ENCODE data around the gene GLB1L2. TPM values are rescaled to one million over a fixed set of nuclear protein-coding genes. Genes with fewer than 3 reads are reported as not detected.

Gene GLB1L2
- total and polyA plus RNA-seq, 2 of the 4 experiments (the other 2 are of a cell fraction): under 0.01 to 0.26 TPM

DNA sequence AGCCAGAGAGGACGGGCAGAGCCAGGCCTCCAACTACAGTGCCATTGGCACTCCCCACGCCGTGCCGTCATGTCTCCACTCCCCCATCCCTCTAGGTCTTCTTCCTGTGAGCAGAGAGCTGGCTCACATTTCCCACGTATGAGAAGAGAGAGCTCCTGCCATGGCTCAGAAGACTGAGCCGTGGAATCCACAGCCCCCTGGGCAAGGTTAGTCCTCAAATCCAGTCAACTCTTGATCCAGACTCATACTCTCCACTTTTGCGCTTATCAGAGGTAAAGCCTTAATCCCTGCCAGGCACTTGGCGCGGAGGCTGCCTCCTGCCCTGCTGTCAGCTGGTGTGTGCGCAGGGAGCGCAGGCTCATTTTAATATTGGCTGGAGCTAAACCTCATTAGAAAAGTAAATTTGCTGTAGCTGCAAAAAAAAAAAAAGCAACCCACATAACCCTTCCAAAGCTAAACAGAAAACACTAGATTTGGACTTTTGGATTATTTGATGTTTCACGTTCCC lies 75.6 kb downstream of the GLB1L2 start:
- ATAC-seq (ENCODE audit: low read depth) (no peak), DNase-seq (no peak)
- Histone ChIP-seq H4K91ac (ENCODE audit: insufficient read depth, low read depth, low read length) (no peak overlapping the region), H2BK20ac (ENCODE audit: low read depth, low read length) (no peak overlapping the region), H3K36me3 (ENCODE audit: control insufficient read depth, insufficient read depth, low read length) (no peaks in the 10 kb centered on the region), H4K5ac (ENCODE audit: low read depth, low read length) (no peak overlapping the region), H3K23ac (ENCODE audit: low read depth, low read length) (no peak overlapping the region), H3K4me1 (ENCODE audit: control insufficient read depth, insufficient read depth, low read length) (no peaks in the 10 kb centered on the region), H2BK5ac (ENCODE audit: low read depth, low read length, poor library complexity, severe bottlenecking) (no peak overlapping the region), H3K18ac (ENCODE audit: low read depth, low read length) (no peak overlapping the region), H3K4ac (ENCODE audit: low read depth, low read length) (no peak overlapping the region), H2BK120ac (ENCODE audit: low read depth, low read length) (no peak overlapping the region), H2AFZ (replicated peaks; ENCODE audit: low read length, poor library complexity) (no peak overlapping the region), H2AK9ac (replicated peaks; ENCODE audit: low read depth, low read length, poor library complexity) (no peak overlapping the region), H3K9me1 (ENCODE audit: insufficient read depth, low read length) (no peaks in the 10 kb centered on the region), H3K4me3 (ENCODE audit: insufficient read depth, low read depth, low read length) (no peak overlapping the region), H3K27me3 (ENCODE audit: control insufficient read depth, insufficient read depth, low read length) (peaks cover 11% of the 10 kb centered on the region), H3K4me2 (ENCODE audit: low read depth, low read length) (no peak overlapping the region), H3K79me1 (ENCODE audit: low read depth in 1 of 2, low read length in 2 of 2) (no peaks in the 10 kb centered on the region), H3K9me3 (ENCODE audit: control insufficient read depth, insufficient read depth, low read length) (peaks cover 2% of the 10 kb centered on the region; the same call in 1 of the 2 replicates), H3K14ac (replicated peaks; ENCODE audit: low read depth, low read length) (no peak overlapping the region), H4K20me1 (ENCODE audit: insufficient read depth, low read length) (no peaks in the 10 kb centered on the region), H3K56ac (ENCODE audit: extremely low read depth, insufficient read depth, low read length) (no peak overlapping the region), H4K8ac (ENCODE audit: low read depth in 2 of 2, low read length in 2 of 2) (no peak overlapping the region), H2BK15ac (ENCODE audit: low read depth, low read length) (no peak overlapping the region), H3K9ac (ENCODE audit: low read depth, low read length) (no peak overlapping the region), H2AK5ac (ENCODE audit: low read depth, low read length) (no peak overlapping the region), H3K27ac (ENCODE audit: insufficient read depth, low read length) (no peak overlapping the region)
- ChIA-PET POLR2A (ENCODE audit: unreplicated experiment) (no interaction called here), CTCF (no interaction called here)
- WGBS, 2 experiments (ENCODE audit: extremely low coverage in 2 of 2, insufficient read length in 1 of 2): no CpG with 5 or more reads among the region's 12 CpGs
- TF ChIP-seq SMC3 (IDR thresholded peaks at IDR 0.05; ENCODE audit: low read depth, low read length) (no peak), MAFK (IDR thresholded peaks at IDR 0.05; ENCODE audit: low read depth, low read length) (0 out of 2 replicates have a peak, but pooled peaks have one; percentile 5), RCOR1 (IDR thresholded peaks at IDR 0.05; ENCODE audit: insufficient replicate concordance, low read length) (no peak), BHLHE40 (IDR thresholded peaks at IDR 0.05; ENCODE audit: low read depth, low read length) (no peak)
- TF ChIP-seq, protein P1, sequence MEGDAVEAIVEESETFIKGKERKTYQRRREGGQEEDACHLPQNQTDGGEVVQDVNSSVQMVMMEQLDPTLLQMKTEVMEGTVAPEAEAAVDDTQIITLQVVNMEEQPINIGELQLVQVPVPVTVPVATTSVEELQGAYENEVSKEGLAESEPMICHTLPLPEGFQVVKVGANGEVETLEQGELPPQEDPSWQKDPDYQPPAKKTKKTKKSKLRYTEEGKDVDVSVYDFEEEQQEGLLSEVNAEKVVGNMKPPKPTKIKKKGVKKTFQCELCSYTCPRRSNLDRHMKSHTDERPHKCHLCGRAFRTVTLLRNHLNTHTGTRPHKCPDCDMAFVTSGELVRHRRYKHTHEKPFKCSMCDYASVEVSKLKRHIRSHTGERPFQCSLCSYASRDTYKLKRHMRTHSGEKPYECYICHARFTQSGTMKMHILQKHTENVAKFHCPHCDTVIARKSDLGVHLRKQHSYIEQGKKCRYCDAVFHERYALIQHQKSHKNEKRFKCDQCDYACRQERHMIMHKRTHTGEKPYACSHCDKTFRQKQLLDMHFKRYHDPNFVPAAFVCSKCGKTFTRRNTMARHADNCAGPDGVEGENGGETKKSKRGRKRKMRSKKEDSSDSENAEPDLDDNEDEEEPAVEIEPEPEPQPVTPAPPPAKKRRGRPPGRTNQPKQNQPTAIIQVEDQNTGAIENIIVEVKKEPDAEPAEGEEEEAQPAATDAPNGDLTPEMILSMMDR (conservative IDR thresholded peaks at IDR 0.05; ENCODE audit: low read depth, low read length): no peak
- in situ Hi-C loops (cut with MboI; ENCODE audit: low sequenced_read_pairs): no loop called here
- intact Hi-C loops (cut with micrococcal nuclease): no loop called here
- no TSS peak for BruUV-seq (replicated peaks)
- dilution Hi-C loops (cut with HindIII; ENCODE audit: low sequenced_read_pairs, unreplicated experiment): no loop called here
